Stomach smooth muscle (tissue), 2 donors: ENCODE measurements around the gene HNRNPK.

Source experiments
- H3K27ac ChIP-seq: one replicate; pipeline ENCODE4 v1.7.0; 2013; ENCODE audit warnings: mild to moderate bottlenecking, low read length, inconsistent platforms
- H3K27me3 ChIP-seq, 2 donors: one replicate each; pipeline ENCODE4 v1.7.0; 2013; ENCODE audit warnings: low read length in 2 of 2; ENCODE audit not compliant: insufficient read depth in 2 of 2, control insufficient read depth in 1 of 2
- H3K36me3 ChIP-seq, 2 donors: one replicate each; pipeline ENCODE4 v1.7.0; 2013; ENCODE audit warnings: low read length in 2 of 2; ENCODE audit not compliant: control insufficient read depth in 2 of 2, insufficient read depth in 2 of 2
- H3K4me1 ChIP-seq: one replicate; pipeline ENCODE4 v1.7.0; 2013; ENCODE audit warnings: low read length; ENCODE audit not compliant: control insufficient read depth, insufficient read depth
- H3K4me3 ChIP-seq, 2 donors: one replicate each; pipeline ENCODE4 v1.7.0; 2013; ENCODE audit warnings: low read length in 2 of 2
- H3K9ac ChIP-seq, 2 donors: one replicate each; pipeline ENCODE4 v1.7.0; 2013; ENCODE audit warnings: low read length in 2 of 2, mild to moderate bottlenecking in 1 of 2
- H3K9me3 ChIP-seq, 2 donors: one replicate each; pipeline ENCODE4 v1.7.0; 2013; ENCODE audit warnings: low read length in 2 of 2; ENCODE audit not compliant: control insufficient read depth in 2 of 2
- donor health status: healthy.
- donor health status: Pancreatic carcinoma.

The HNRNPK gene

GRCh38 chr9:83976372-83976771 lies 3.6 kb downstream of the HNRNPK start:
- no peak overlapping the region for H3K9ac ChIP-seq
- H3K36me3 ChIP-seq: peaks cover 41 to 45% of the 10 kb centered on the region in 2 donors

GRCh38 chr9:83975300-83975699 lies 4.7 kb downstream of the HNRNPK start:
- no peak overlapping the region for H3K4me3 ChIP-seq
- no peaks in the 10 kb centered on the region for H3K4me1 ChIP-seq
- H3K36me3 ChIP-seq: peaks cover 52 to 56% of the 10 kb centered on the region in 2 donors
- no peaks in the 10 kb centered on the region for H3K9me3 ChIP-seq
- no peaks in the 10 kb centered on the region for H3K27me3 ChIP-seq
- no peak overlapping the region for H3K27ac ChIP-seq
- H3K9ac ChIP-seq: no peak overlapping the region

More at GRCh38 chr9:83976372-83976771, 3.6 kb downstream of the HNRNPK start:
- Histone ChIP-seq H3K4me1 (no peaks in the 10 kb centered on the region), H3K4me3 (no peak overlapping the region), H3K27me3 (no peaks in the 10 kb centered on the region), H3K27ac (no peak overlapping the region), H3K9me3 (no peaks in the 10 kb centered on the region)

GRCh38 chr9:83972286-83972685 lies 7.7 kb downstream of the HNRNPK start:
- H3K36me3 ChIP-seq: peaks cover 63 to 69% of the 10 kb centered on the region in 2 donors

GRCh38 chr9:83971485-83971884 lies 8.5 kb downstream of the HNRNPK start:
- H3K9me3 ChIP-seq: no peaks in the 10 kb centered on the region
- no peak overlapping the region for H3K27ac ChIP-seq
- H3K9ac ChIP-seq: no peak overlapping the region
- no peak overlapping the region for H3K4me3 ChIP-seq
- H3K27me3 ChIP-seq: no peaks in the 10 kb centered on the region
- H3K4me1 ChIP-seq: no peaks in the 10 kb centered on the region
- H3K36me3 ChIP-seq: peaks cover 61 to 73% of the 10 kb centered on the region in 2 donors

More at GRCh38 chr9:83972286-83972685, 7.7 kb downstream of the HNRNPK start:
- no peak overlapping the region for H3K9ac ChIP-seq
- no peaks in the 10 kb centered on the region for H3K4me1 ChIP-seq
- H3K27ac ChIP-seq: no peak overlapping the region
- no peaks in the 10 kb centered on the region for H3K27me3 ChIP-seq
- no peak overlapping the region for H3K4me3 ChIP-seq
- H3K9me3 ChIP-seq: no peaks in the 10 kb centered on the region

- Histone ChIP-seq H3K27me3 (no peaks in the 10 kb centered on the region), H3K4me1 (no peaks in the 10 kb centered on the region), H3K27ac (no peak overlapping the region), H3K4me3 (no peak overlapping the region), H3K36me3 (peaks cover 50 to 60% of the 10 kb centered on the region in 2 donors), H3K9me3 (no peaks in the 10 kb centered on the region), H3K9ac (no peak overlapping the region)
Observed at GRCh38 chr9:83969602-83970001, 10.4 kb downstream of the HNRNPK start.

GRCh38 chr9:83967073-83967472 lies 12.9 kb downstream of the HNRNPK start:
- H3K27me3 ChIP-seq: no peaks in the 10 kb centered on the region
- no peaks in the 10 kb centered on the region for H3K4me1 ChIP-seq
- H3K9me3 ChIP-seq: no peaks in the 10 kb centered on the region
- H3K36me3 ChIP-seq: peaks cover 31 to 42% of the 10 kb centered on the region in 2 donors
- no peak overlapping the region for H3K9ac ChIP-seq
- H3K4me3 ChIP-seq: no peak overlapping the region
- no peak overlapping the region for H3K27ac ChIP-seq

GRCh38 chr9:83966209-83966582 lies 13.8 kb downstream of the HNRNPK start:
- Histone ChIP-seq H3K27ac (no peak overlapping the region), H3K36me3 (peaks cover 22 to 33% of the 10 kb centered on the region in 2 donors), H3K27me3 (no peaks in the 10 kb centered on the region), H3K4me3 (no peak overlapping the region), H3K9me3 (no peaks in the 10 kb centered on the region), H3K9ac (no peak overlapping the region), H3K4me1 (no peaks in the 10 kb centered on the region)

GRCh38 chr9:83965350-83966208 lies 14.4 kb downstream of the HNRNPK start:
- no peak overlapping the region for H3K27ac ChIP-seq

GRCh38 chr9:83964973-83965349 lies 15.1 kb downstream of the HNRNPK start:
- no peak overlapping the region for H3K27ac ChIP-seq
- H3K27me3 ChIP-seq: no peaks in the 10 kb centered on the region
- H3K4me3 ChIP-seq: no peak overlapping the region
- H3K9me3 ChIP-seq: no peaks in the 10 kb centered on the region
- H3K9ac ChIP-seq: no peak overlapping the region
- H3K36me3 ChIP-seq: peaks cover 12 to 21% of the 10 kb centered on the region in 2 donors
- H3K4me1 ChIP-seq: no peaks in the 10 kb centered on the region

More at GRCh38 chr9:83965350-83966208, 14.4 kb downstream of the HNRNPK start:
- H3K4me1 ChIP-seq: no peaks in the 10 kb centered on the region
- peaks cover 16 to 27% of the 10 kb centered on the region in 2 donors for H3K36me3 ChIP-seq
- no peaks in the 10 kb centered on the region for H3K9me3 ChIP-seq
- H3K4me3 ChIP-seq: no peak overlapping the region
- H3K9ac ChIP-seq: no peak overlapping the region
- H3K27me3 ChIP-seq: no peaks in the 10 kb centered on the region

GRCh38 chr9:83962165-83962564 lies 17.9 kb downstream of the HNRNPK start:
- no peak overlapping the region for H3K9ac ChIP-seq
- H3K27ac ChIP-seq: no peak overlapping the region
- H3K36me3 ChIP-seq: peaks cover 2 to 10% of the 10 kb centered on the region in 2 donors
- no peak overlapping the region for H3K4me3 ChIP-seq
- no peaks in the 10 kb centered on the region for H3K27me3 ChIP-seq
- H3K9me3 ChIP-seq: no peaks in the 10 kb centered on the region
- H3K4me1 ChIP-seq: no peaks in the 10 kb centered on the region

GRCh38 chr9:83960991-83961390 lies 19.0 kb downstream of the HNRNPK start:
- H3K27me3 ChIP-seq: no peaks in the 10 kb centered on the region
- H3K27ac ChIP-seq: no peak overlapping the region
- no peaks in the 10 kb centered on the region for H3K9me3 ChIP-seq
- H3K4me3 ChIP-seq: no peak overlapping the region
- no peak overlapping the region for H3K9ac ChIP-seq
- peaks cover under 1 to 2% of the 10 kb centered on the region in 2 donors for H3K36me3 ChIP-seq
- no peaks in the 10 kb centered on the region for H3K4me1 ChIP-seq
